Calu3 (cell line): ENCODE measurements around the gene CEP85. TPM values are rescaled to one million over a fixed set of nuclear protein-coding genes. Genes with fewer than 3 reads are reported as not detected.
"Not testable (repeated sequence)": the region's sequence is repeated elsewhere in the genome, so short reads cannot be mapped to it uniquely, and the experiment has no call there.

Experiments
- BruUV-seq: library from RNA; stranded (reverse); fragments of 400-500 nt; replicated peaks from 2 replicates; lab custom pipeline; 2021; lab: Mats Ljungman, UMichigan
- CTCF ChIA-PET: fragments of 300-600 bp; sonication (Branson Sonifier 250); formaldehyde crosslinking; loops from one replicate; lab custom pipeline; 2022; ENCODE audit warnings: antibody characterized with exemption; lab: Charles Lee
- DNase-seq: peaks from one replicate; pipeline ENCODE4 v3.0.0; 2022
- H3K27ac Mint-ChIP-seq: one replicate; pipeline ENCODE4 v1.8.0; 2022; ENCODE audit warnings: mixed read lengths; ENCODE audit not compliant: unreplicated experiment
- H3K27me3 Mint-ChIP-seq: one replicate; pipeline ENCODE4 v1.8.0; 2022; ENCODE audit warnings: mixed read lengths; ENCODE audit not compliant: unreplicated experiment
- H3K36me3 Mint-ChIP-seq: one replicate; pipeline ENCODE4 v1.8.0; 2022; ENCODE audit warnings: mild to moderate bottlenecking, moderate library complexity, mixed read lengths; ENCODE audit not compliant: insufficient read depth, unreplicated experiment
- H3K4me1 Mint-ChIP-seq: one replicate; pipeline ENCODE4 v1.8.0; 2022; ENCODE audit warnings: mild to moderate bottlenecking, low read depth, mixed read lengths; ENCODE audit not compliant: unreplicated experiment
- H3K4me3 Mint-ChIP-seq: one replicate; pipeline ENCODE4 v1.8.0; 2022; ENCODE audit warnings: mild to moderate bottlenecking, low read depth, moderate library complexity, mixed read lengths; ENCODE audit not compliant: unreplicated experiment
- H3K9me3 Mint-ChIP-seq: one replicate; pipeline ENCODE4 v1.8.0; 2022; ENCODE audit warnings: low read depth, mixed read lengths; ENCODE audit not compliant: unreplicated experiment
- CTCF ChIP-seq: fragments of 200-600 bp; IDR thresholded peaks from one replicate; pipeline ENCODE4 v1.8.0; 2022; ENCODE audit warnings: antibody characterized with exemption; ENCODE audit not compliant: unreplicated experiment
- intact Hi-C: fragments of 100-400 bp; cut with micrococcal nuclease; formaldehyde crosslinking; loops from one replicate; pipeline ENCODE4 v1.10.0; 2022; ENCODE audit not compliant: unreplicated experiment
- total RNA-seq: library from RNA; stranded (reverse); gene quantifications from 2 replicates; pipeline ENCODE4 v1.2.3, GENCODE V29; 2022

The CEP85 gene
- total RNA-seq, 1 experiment from 2014 or later = 19.9 TPM

- no peak overlapping the region for H3K4me3 Mint-ChIP-seq
- TF ChIP-seq CTCF = no peak
- intact Hi-C loops = loop anchor here (10.0 kb wide), 1 partner anchor 50 kb away; the partner anchor contains the start of genes CNKSR1 and ZNF593OS
- peaks cover 9% of the 10 kb centered on the region for H3K4me1 Mint-ChIP-seq
- DNase-seq = no peak
- H3K9me3 Mint-ChIP-seq = no peaks in the 10 kb centered on the region
- CTCF ChIA-PET = interaction anchor here (0.9 kb wide), 1 partner anchor 55 kb away, joined by 10 read pairs; the partner anchor contains the start of gene ZNF593
- H3K27ac Mint-ChIP-seq = no peak overlapping the region
- H3K36me3 Mint-ChIP-seq = peaks cover 4% of the 10 kb centered on the region
- H3K27me3 Mint-ChIP-seq = peaks cover 14% of the 10 kb centered on the region
- BruUV-seq = no TSS peak
Measured at GRCh38 chr1:26224606-26225005, 9.4 kb upstream of the CEP85 start.

DNA sequence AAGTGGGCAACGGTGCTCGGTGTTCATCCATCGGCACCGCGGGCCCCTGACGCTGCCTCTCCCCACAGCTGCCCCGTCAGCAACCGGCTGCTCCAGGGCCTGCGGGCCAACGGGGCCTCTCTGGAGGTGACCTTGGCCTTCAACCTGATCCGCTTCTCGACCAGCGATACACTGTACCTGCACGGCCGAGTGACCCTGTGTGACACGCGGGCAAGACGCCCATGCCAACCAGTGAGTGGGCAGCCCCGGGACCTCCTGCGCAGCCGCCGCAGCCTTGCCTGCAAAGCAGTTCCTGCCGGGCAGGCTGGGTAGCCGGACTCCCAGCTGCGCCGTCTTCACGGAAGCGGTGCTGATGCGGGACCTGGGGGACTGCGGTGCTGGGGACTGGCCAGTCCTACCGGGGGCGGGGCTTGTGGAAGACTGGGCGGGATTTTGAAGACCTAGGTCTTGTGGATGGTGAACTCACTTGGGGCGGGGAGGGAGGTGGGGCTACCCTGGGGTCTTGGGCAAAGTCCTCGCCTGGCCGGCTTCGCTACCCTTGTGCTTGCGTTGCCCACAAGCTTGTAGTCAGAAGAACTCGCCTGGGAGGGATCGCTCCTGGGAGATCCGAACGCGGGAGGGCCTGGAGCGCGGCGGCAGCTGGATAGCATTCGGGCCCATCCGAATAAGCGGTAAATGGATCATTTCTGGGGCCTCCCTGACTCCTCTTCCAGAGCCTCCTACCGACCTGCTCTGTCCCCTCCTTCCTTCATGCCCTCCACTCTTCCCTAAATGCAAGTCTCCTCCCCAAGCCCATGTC lies 8.8 kb upstream of the CEP85 start:
- Mint-ChIP-seq H3K4me1 (peaks cover 9% of the 10 kb centered on the region), H3K27ac (peak overlapping the region; percentile 9), H3K4me3 (peak overlapping the region; percentile 70), H3K36me3 (peaks cover 4% of the 10 kb centered on the region), H3K27me3 (peaks cover 14% of the 10 kb centered on the region), H3K9me3 (no peaks in the 10 kb centered on the region)
- no peak for TF ChIP-seq CTCF
- intact Hi-C loops = loop anchor here (10.0 kb wide), 1 partner anchor 50 kb away; the partner anchor contains the start of genes CNKSR1 and ZNF593OS
- peak; percentile 55 for DNase-seq
- BruUV-seq = no TSS peak
- CTCF ChIA-PET = interaction anchor here (0.9 to 1.0 kb wide), 2 partner anchors 9 to 56 kb away, joined by 3 to 10 read pairs; partner anchors contain the start of genes CEP85 and ZNF593

GRCh38 chr1:26230682-26231081 lies 3.3 kb upstream of the CEP85 start:
- intact Hi-C loops, H3K9me3 Mint-ChIP-seq, H3K4me3 Mint-ChIP-seq, H3K27me3 Mint-ChIP-seq, DNase-seq, CTCF ChIA-PET, BruUV-seq, H3K27ac Mint-ChIP-seq: not testable (repeated sequence)
- Mint-ChIP-seq H3K36me3 (peaks cover 18% of the 10 kb centered on the region), H3K4me1 (peaks cover 20% of the 10 kb centered on the region)

DNA sequence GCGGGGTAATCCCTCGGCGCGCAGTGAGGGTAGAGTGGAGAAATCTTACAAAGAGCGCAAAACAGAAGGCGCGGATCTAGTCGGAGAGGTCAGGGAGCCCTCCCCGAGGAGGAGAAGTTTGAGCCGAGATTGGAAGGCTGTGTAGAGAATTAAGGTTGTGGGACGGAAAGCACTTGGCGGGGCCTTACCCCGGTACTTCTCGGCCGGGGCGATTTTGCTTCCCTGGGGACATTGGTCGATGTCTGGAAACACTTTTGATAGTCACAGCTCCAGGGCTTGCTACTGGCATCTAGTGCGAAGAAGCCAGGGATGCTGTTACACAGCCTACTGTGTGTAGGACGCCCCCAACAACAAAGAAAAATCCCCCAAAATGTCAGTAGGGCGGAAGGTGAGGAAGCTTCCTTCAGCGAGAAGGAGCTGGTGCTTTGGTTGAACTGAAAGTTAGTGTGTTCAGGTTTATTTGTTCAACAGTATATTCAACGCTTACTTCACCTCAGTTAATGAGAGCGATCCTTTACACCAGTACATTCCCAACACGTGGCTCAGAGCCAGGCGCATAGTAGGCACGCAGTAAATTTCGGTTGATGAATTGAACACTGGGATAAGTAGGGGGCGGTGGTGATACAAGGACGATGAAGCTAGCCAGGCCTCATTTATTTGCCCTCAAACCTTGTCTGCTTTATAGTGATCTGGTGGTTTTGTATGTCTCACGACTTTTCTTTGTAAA lies 807 bp downstream of the CEP85 start:
- H3K9me3 Mint-ChIP-seq = no peaks in the 10 kb centered on the region
- H3K4me3 Mint-ChIP-seq = peak overlapping the region; percentile 93
- H3K27ac Mint-ChIP-seq = peak overlapping the region; percentile 92
- CTCF ChIA-PET = interaction anchor here (0.8 to 2.1 kb wide), 9 partner anchors 11 to 198 kb away, joined by 3 to 20 read pairs (median 4); partner anchors contain the start of genes CATSPER4, CNKSR1 and ZNF593
- BruUV-seq = TSS peak; percentile 28
- peaks cover 33% of the 10 kb centered on the region for H3K4me1 Mint-ChIP-seq
- no peaks in the 10 kb centered on the region for H3K27me3 Mint-ChIP-seq
- peak; percentile 11 for DNase-seq
- TF ChIP-seq CTCF = no peak
- H3K36me3 Mint-ChIP-seq = peaks cover 23% of the 10 kb centered on the region
- intact Hi-C loops = no loop called here
